HTR-8/SVneo (cell line): Measurements from ENCODE around the gene KRTAP3-1.
"Not testable (repeated sequence)": the region's sequence is repeated elsewhere in the genome, so short reads cannot be mapped to it uniquely, and the experiment has no call there.

Source experiments
- DNase-seq: peaks from one replicate; pipeline ENCODE4 v3.0.0; 2011; ENCODE audit warnings: low spot score, mixed read lengths; ENCODE audit not compliant: insufficient read length
- FAIRE-seq: peaks from 2 replicates; lab custom pipeline; 2011; peaks lifted over from hg19 to GRCh38; lab: Jason Lieb, UNC

The KRTAP3-1 gene

DNA sequence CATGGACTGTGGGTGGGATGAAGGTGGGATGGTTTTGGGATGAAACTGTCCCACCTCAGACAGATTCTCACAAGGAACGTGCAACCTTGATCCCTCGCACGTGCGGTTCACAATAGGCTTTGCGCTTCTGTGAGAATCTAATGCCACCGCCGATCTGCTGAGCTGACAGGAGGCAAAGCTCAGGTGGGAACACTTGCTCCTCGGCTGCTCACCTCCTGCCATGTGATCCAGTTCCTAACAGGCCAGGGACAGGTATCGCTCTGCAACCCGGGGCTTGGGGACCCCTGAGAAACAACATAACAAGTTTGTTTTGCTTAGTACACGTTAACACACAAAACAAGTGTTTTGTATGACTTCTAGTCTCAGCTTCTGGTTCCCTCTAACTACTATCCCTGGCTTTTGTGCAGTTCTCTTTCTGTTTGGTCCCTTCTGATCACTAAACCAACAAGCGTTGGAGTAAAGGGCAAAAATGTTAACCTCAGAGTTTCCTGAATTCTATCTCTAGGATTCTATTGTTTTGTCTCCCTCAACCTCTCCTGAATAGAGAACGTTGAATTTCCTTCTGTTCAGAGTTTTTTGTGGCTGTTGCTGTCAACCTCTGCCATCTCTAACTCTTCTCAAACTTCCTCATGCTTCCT, 7.8 kb upstream of the KRTAP3-1 start:
- DNase-seq (no peak), FAIRE-seq (peak; percentile 58)

DNA sequence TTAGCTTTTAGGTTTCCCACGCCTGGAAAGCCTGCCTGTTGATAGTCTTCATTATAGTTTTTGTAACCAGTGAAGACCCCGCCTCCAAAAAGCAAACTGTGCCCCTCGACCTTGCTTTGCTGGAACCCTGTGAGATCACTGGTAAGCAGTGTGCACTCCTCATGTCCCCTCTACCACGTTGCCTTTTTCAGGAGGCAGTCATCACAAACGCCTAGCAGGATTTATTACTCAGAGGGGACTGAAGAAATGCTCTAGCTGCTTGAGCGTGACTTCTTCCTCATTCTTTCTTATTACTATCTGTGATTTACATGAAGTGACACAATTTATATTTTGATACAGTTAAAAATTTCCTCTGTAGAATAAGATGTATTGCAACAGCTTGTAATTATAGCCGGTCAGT, 6.5 kb upstream of the KRTAP3-1 start:
- FAIRE-seq (peak; percentile 16), DNase-seq (no peak)

DNA sequence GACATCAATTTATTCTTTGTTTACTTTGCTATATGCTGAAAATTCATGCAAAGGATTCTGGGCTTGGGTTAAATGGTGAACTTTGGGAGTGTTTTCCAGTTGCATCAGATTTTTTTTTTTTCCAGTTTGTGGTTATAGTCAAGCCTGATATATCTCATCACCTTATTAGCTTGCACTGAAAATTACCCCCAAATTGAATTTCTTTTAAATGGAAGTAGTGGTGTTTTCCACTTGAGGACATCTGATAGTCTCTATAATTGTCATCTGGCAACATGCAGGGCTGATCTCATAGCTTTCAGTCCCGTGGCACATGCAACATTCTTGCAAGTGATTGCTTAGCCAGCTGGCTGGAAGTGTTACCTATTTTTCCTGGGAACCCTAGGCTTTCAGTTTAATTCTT, 4.7 kb upstream of the KRTAP3-1 start:
- DNase-seq (no peak), FAIRE-seq (peak; percentile 9)

DNA sequence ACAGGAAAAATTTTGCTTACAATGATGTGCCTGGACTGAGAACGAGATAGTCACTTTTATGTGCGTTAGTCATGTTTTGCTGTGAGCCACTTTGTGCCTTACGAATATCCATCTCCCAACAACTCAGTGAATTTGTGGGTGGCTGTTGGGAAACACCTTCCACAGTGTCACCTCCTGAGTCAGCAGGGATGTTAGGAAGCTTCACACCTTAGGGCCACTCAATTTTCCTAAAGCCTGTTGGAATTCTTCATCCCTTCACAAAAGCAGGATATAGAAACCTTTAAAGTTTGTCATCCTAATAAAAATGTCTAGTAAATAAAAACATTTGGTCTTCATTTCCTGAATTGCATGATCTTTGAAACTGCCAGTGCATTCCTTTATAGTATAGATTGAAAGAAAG, 4.3 kb upstream of the KRTAP3-1 start:
- FAIRE-seq: peak; percentile 93
- no peak for DNase-seq

DNA sequence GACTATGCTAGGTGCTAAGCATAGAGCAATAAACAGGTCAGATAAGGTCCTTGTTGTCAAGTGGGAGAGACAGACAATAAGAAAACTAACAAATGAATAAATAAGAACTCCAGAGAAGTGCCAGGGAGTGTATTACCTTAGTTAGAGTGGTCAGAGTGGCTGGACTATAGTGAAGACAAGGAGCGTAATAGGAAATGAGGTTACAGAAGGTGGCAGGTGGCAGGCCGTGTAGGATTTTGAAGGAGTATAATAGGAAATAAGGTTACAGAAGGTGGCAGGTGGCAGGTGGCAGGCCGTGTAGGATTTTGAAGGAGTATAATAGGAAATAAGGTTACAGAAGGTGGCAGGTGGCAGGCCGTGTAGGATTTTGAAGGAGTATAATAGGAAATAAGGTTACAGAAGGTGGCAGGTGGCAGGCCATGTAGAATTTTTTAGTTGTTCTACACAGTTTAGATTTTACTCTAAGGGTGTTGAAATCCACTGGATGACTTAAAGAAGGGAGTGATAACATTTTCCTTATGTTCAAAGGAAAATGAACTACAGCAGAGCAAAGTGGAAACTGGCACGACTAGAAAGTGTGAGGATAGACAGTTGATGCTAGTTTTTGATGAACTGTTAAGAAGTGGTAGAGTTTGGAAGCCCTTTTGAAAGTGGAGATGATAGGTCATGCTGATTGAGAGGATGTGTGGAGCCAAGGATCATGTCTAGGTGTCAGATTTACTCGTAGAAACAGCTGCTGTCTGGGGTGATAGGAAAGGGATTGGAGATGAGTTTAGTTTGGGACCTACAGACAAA, 3.6 kb upstream of the KRTAP3-1 start:
- DNase-seq (no peak), FAIRE-seq (no peak)

DNA sequence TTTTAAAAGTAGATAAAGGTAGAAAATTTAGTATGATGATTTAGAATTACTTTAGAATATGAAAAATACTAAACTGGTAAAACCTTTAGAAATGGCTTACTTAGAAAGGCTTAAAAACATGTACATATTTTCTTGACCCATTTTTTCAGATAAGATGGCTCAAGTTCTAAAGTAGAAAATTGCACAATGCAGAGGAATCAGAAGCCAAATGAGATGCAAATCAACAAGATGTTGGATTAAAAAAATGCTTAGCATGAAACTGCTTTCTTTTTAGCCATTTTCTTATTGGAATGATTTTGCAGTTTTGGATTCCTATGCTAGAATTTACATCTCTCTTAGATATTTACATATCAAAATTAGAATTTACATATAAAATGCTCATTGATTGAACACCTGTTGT, 1.5 kb upstream of the KRTAP3-1 start:
- FAIRE-seq: no peak
- no peak for DNase-seq

DNA sequence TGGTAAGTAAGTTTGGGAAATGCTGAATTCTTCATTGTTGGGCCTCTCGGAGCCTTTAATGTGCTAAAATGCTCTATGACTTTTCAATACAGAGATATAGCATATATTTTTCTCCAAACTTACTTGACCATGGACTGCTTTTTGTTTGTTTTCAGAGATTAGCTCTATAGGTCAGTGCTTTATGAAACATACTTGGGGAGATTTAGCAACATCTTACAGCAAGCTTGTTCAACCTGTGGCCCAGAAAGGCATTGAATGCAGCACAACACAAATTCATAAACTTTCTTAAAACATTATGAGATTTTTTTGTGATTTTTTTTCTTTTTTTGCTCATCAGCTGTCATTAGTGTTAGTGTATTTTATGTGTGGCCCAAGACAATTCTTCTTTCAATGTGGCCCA, 1.0 kb upstream of the KRTAP3-1 start:
- DNase-seq (no peak), FAIRE-seq (no peak)

DNA sequence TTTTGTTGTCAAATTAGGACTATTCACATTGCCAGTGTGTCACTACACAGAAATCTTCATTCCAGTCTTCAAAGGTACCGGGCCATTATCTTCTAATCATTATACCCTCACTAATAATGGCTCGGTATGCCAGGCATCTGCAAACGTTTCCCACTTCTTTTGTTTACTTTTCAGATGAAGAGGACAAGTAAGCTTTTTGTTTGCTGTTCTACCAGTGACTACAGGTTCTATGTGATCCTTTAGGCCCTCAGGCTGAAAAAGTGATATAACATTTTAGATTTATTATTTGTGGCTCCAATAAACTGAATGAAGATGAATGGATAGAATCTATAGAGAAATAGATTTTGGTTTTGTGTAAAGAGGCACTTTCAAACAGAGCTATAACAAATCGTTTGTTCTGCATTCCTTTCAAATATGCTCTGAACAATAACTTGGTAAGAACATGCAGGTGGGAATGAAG, 403 bp upstream of the KRTAP3-1 start:
- DNase-seq: no peak
- no peak for FAIRE-seq

DNA sequence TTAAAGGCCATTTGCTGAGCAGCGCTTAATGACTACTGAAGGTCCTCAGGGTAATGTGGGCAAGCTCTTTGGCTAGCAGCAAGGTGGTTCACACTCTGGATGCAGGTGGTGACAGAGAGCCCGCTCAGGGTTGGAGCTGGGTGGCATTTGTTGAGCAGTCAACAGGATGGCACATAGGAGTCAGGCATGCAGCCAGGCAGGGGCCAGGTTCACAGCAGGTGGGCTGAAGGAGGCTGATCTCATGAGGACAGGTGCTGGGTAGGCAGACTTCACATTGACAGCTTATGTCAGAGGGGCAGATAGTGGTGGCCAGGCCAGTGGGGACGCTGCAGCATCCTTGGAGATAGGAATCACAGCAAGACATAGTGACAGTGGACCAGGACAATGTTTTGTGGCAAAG, 4.5 kb downstream of the KRTAP3-1 start:
- no peak for DNase-seq
- FAIRE-seq: peak; percentile 4

DNA sequence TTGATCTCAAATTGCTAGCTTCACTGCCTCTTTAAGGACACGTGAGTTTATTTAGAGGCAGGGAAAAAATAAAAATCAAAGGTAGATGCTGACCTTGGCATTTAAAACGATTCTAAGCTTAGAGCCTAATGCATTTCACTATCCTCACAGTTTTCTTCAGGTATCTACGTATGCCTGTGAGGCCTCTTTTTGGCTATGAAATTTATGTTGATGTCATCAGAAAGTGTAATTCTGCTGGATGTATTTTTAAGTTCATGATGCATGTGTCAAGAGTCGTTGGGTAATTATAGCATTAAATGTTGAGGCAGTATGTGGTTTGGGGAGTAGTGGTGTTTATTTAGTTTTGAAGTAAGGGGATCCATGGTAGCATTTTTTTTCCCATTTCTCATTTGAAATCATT, 5.0 kb downstream of the KRTAP3-1 start:
- DNase-seq (no peak), FAIRE-seq (no peak)

DNA sequence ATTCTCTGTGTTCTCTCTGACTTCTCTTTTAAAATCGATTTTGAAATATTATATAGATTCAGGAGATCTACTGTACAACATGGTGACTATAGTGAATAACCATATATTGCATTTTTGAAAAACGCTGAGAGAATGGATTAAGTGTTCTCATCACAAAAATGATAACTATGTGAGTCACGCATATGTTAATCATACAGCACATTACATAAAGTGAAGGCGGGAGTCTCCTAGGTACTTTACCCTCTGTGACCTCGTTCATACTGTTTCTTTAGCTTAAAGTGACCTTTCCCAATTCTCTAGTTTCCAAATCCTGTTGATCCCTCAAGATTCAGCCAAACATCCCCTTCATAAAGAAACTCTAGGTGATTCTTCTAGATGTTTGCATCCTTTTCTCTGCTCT, 6.1 kb downstream of the KRTAP3-1 start:
- no peak for DNase-seq
- peak; percentile 31 for FAIRE-seq

DNA sequence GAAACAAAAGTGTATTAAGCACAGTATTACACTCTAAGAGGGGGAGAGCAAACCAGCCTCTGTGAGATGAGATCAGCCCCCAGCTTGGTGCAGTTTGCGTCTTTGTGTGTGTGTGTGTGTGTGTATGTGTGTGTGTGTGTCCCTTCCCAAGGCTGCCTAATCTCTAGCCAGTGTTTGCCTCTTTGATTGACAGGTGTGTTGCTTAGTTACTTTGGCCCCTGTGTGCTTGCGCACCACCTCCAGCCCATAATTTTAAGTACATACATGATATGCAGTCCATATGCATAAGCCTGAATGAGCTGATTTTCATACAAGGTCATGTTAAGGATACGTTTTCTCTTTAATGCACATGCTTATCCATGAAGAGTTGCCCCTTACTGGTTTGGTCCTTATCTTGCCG, 7.1 kb downstream of the KRTAP3-1 start:
- FAIRE-seq: peak; percentile 69
- no peak for DNase-seq

DNA sequence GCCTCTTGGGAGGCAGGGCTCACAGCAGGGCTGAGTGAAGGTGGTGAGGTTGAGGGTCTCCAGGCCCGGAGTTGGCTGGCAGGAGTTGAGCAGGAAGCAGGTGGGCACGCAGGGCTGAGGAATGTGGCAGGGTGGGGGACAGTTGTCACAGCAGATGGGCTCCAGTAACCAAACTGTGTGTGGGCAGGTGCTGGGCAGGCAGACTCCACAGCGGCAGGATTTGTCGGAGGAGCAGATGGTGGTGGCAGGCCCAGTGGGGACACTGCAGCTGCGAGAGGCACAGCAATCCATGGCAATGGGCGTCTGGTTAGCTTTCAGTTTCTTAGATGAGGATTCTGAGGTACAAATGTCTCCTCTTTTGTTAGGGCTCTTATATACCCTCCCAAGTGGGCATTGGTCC, 9.4 kb downstream of the KRTAP3-1 start, which contains the start of gene KRTAP3-2:
TSS of gene KRTAP3-2 (minus strand) at position 344 of the 400 bp plus-strand sequence. CDS start at position 291, 53 bp downstream.
- not testable (repeated sequence) for DNase-seq

DNA sequence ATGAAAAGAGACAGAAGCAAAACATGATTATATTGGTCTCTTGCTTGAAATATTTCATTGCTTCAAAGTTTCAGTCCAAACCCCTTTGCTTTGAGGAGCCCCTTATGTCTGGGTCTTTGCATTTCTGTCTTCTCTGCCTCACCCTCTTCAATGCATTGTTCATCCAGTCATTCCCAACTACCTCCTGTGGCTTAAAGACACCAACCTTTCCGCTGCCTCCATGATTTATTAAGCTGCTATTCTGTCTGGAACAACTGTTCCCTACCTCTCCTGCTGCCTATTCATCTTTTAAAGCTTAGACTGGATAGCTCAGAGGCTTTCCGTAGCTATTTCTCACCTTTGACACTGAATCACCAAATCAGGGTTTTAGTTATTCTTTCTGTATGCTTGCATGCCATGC, 11.6 kb downstream of the KRTAP3-1 start:
- DNase-seq (no peak), FAIRE-seq (no peak)

More for the DNA sequence above, 9.4 kb downstream of the KRTAP3-1 start, which contains the start of gene KRTAP3-2:
- peak; percentile 89 for FAIRE-seq

DNA sequence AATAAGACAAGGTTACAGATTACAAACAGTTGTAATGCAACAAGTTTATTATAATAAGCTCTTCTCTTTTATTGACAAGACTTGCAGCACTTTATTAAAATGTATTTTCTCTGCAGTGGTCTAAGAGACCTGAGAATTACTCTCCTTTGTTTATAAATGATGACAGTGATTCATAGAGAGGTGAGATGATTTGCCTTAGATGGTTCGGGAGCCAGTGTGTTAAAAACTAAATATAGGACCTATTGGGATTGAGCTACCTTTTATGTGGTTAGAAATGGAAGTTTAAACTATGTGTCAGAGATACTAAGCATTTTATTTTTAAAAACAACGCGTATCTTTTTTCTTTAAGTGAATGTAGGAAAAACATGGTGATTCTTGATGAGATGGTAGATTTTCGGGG, 12.1 kb downstream of the KRTAP3-1 start:
- DNase-seq: no peak
- no peak for FAIRE-seq

DNA sequence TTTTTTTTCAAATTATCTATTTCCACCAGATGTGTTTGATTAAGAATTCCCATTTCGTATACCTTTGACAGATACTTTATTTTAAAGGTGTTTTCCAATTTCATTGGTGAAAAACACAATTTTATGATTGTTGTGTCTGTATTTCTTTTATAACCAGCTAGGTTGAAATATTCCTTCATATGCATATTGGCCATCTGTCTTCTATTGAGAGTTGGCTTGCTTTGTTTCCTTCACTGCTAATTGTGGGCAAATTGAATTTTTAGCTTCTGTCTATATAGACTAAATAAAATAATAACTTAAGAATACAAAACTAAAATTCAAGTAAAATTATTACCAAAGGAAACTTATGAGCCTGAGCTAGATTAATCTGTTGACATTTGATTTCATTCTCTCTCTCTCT, 13.8 kb downstream of the KRTAP3-1 start:
- FAIRE-seq: no peak

DNA sequence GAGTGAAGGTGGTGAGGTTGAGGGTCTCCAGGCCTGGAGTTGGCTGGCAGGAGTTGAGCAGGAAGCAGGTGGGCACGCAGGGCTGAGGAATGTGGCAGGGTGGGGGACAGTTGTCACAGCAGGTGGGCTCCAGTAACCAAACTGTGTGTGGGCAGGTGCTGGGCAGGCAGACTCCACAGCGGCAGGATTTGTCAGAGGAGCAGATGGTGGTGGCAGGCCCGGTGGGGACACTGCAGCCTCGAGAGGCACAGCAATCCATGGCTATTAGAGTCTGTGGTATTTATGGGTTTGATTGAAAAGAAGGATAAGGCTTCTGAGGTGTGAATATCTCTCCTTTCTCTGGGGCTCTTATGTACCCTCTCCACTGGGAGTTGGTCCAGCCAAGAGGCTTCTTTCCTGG, 15.1 kb downstream of the KRTAP3-1 start, which contains the start of gene KRTAP3-3:
TSS of gene KRTAP3-3 (minus strand) at position 326 of the 400 bp plus-strand sequence. CDS start at position 259, 67 bp downstream.
- no peak for DNase-seq
- FAIRE-seq: peak; percentile 92

More for the DNA sequence above, 13.8 kb downstream of the KRTAP3-1 start:
- no peak for DNase-seq

DNA sequence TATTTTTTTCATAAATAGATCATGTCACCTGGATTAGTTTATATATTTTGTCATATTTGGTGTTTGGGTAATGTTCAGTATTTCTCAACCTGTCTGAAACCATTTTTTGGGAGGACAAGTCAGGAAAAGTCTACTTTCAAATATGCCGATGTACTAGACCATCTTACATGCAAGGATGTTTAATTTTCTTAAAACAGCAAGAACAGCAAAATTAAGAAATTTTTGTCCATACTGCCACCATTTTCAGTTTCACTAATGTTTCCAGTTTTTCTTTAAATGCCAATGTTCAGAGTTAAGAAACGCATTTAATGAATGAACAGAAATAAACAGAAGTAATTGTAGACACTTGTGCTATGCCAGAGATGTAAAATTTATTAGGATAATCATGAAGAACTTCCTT, 15.8 kb downstream of the KRTAP3-1 start:
- DNase-seq (no peak), FAIRE-seq (no peak)

DNA sequence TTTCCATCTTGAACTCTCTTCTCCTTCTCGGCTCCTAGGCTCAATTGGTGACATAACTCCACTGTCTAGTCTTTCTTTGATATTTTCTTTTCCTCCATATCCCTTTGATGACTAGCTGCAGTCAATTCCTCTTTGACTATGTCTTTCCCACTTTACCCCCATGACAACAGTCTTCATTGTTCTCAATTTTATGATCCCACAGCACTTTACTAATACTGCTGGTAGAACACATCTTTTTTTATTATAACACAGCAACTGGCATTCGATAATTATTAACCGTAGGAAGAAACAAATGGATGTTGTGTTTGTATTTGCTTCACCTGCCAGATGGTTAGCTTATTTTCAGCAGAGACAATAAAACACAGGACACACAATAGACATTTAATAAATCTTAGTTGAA, 16.3 kb downstream of the KRTAP3-1 start:
- FAIRE-seq: no peak
- no peak for DNase-seq

DNA sequence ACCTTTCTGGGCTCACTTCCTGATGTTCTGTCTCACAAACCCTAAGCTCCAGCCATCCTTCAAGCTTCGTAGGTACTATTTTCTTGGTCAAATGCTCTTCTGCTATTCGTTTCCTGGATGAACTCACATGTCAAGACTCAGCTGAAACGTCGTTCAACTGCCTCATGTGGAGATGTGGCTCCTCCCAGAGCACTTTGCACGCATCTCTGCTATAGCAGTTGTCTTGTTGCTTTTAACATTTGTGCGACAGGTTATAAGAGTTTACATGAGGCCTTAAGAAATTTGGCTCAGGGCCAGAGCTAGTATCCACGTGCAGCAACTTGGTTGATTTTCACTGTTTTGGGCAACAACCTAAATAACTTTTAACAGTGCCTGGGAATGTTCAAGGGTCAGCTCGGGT, 22.0 kb downstream of the KRTAP3-1 start:
- DNase-seq (no peak), FAIRE-seq (peak; percentile 69)

DNA sequence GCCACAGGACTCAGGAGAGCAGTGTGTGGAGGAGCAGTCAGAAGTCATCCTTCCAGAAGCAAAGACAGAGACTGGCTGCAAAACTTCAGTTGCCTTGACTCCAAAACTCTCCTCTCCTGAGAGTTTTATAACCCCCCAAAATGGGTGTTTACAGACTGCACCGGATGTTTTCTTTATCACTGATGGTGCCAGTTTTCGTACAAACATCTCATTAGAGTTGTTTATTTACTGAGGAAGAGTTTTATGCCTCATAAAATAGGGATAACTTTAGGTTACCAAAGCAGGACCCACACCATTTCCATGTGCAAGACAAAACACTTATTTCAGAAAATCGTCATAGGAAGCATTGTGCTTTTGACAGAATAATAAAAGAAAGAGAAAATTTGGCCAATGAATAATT, 24.7 kb downstream of the KRTAP3-1 start, which contains the start of gene KRT40:
TSS of gene KRT40 (minus strand) at position 101 of the 400 bp plus-strand sequence. CDS start at position 48, 53 bp downstream.
- no peak for DNase-seq
- no peak for FAIRE-seq
